ENCODE measurements around the gene CD2.
A peak's percentile ranks its signal among the peaks of the same experiment; 100 is the strongest.

The CD2 gene

DNA sequence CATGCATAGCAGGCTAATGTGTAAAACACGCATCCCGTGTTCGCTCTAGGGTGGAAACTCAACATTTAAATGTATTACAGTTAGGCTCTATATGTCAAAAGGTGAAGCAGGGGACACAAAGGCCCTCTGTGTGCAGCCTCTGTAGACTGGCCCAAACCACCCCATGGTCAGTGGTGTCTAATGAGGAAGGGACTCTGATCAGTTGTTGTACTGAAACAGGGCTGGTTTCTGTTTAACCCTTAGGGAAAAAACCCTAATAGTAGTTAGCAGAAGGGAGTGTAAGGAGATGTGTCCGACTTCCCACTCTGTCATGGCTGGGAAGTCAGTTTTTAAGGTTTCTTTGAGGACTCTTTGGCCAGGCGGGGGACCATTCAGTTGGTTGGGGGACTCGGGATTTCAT is 21.5 kb upstream of the CD2 start:
- no peak overlapping the region for H3K4me3 ChIP-seq (ENCODE audit: low read length)
- DNase-seq (ENCODE audit: low read depth): no peak
- TF ChIP-seq, protein P1, sequence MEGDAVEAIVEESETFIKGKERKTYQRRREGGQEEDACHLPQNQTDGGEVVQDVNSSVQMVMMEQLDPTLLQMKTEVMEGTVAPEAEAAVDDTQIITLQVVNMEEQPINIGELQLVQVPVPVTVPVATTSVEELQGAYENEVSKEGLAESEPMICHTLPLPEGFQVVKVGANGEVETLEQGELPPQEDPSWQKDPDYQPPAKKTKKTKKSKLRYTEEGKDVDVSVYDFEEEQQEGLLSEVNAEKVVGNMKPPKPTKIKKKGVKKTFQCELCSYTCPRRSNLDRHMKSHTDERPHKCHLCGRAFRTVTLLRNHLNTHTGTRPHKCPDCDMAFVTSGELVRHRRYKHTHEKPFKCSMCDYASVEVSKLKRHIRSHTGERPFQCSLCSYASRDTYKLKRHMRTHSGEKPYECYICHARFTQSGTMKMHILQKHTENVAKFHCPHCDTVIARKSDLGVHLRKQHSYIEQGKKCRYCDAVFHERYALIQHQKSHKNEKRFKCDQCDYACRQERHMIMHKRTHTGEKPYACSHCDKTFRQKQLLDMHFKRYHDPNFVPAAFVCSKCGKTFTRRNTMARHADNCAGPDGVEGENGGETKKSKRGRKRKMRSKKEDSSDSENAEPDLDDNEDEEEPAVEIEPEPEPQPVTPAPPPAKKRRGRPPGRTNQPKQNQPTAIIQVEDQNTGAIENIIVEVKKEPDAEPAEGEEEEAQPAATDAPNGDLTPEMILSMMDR (IDR thresholded peaks at IDR 0.05; ENCODE audit: insufficient read depth, low read depth, low read length, missing control alignments): no peak

DNA sequence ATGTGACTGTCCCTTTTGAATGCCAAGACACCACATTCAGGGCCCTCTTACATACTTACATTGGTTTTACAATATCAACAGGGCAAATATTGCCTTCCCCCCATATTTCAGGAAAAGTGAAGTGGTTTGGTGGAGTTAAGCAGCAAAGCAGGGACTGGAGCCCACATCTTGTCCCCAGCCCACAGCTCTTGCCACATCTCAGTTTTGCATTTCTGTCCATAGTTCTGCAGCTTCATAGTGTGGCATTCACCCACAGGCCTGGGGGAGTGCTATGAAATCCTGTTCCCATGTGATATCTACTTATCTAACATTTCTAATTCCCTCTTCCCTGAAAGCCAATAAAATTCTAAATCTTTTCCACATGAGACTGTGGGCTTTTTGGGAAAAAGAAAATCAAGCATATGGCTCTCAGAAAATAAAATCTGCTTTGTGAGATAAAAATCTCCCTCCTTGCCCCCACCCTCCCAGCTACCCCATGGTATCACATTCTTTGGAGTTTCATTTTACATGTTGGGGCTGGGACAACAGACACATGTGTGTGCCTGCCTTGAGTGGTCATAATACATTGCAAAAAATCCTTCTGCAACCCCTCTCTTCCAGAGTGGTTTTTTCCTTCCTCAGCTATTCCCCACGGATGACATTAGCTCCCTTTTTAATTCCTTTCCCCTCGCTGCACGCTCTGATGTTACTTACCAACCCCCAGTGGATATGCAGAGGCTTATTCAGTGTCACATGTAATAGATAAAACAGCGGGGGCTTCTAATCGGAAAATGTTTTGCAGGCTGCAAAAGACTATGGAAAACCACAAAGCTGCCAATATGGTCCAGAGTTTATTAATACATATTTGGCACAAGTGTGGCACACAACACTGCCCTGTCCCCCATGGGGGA is 20.5 kb upstream of the CD2 start:
- H3K4me3 ChIP-seq (ENCODE audit: low read length): no peak overlapping the region
- peak; percentile 24 for DNase-seq (ENCODE audit: low read depth)
- TF ChIP-seq, protein P1 (IDR thresholded peaks at IDR 0.05; ENCODE audit: insufficient read depth, low read depth, low read length, missing control alignments): no peak

DNA sequence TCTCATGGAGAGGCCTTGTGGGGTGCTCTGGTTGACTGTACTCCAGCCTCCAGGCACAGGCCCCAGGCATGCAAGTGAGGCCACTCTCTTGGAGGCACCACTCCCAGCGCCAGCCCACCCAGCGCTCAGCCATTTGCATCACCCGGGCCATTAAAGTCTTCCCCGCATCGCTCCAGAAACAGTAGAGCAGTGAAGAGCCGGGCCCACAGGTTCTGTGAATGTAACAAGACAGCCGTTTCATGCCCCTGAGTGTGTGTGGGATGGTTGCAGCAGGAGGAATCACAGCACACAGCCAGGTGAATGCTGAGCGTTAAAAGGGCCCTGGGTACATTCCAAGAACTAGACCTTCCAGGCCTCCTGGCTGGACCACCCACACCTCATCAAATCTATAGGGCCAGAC is 19.0 kb upstream of the CD2 start:
- TF ChIP-seq, protein P1 (IDR thresholded peaks at IDR 0.05; ENCODE audit: insufficient read depth, low read depth, low read length, missing control alignments): no peak
- no peak for DNase-seq (ENCODE audit: low read depth)
- H3K4me3 ChIP-seq (ENCODE audit: low read length): no peak overlapping the region

DNA sequence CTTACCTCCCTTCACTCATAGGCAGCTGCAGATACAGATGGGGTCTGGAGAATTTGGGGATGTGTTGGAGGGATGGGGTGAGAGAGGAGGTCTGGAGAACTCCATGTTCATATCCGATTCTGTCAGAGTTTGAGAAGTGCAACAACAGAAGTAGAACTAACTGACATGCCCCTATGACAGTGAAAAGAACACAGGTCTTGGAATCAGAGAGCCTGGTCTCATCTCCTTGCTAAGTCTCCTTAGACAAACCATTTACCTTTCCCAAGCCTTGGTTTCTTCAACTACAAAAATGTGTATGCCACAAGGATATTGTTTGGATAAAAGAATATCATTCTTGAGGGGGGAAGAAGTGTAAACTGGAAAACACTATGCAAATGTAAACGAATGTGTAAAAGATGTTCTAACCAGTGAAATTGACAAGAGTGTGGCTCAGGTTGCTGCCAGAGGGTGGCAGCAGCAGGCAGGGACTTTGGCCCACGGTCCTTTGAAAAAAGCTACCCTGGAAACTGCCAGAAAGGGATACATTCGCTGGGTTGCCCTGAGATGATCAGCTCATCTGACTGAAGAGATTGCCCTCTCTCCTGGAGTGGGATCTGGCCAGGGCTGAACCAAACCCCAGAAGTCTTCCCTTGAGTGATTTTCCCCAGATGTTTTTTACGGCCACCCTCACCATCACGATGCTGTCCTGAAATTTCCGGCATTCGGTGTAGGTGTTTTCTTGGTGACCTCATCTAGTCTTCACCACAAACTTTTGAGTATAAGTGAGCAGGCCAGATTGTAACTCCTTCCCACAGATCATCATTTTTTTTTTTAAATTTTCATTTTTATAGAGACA is 17.0 kb upstream of the CD2 start:
- DNase-seq (ENCODE audit: low read depth): peak; percentile 78
- H3K4me3 ChIP-seq (ENCODE audit: low read length): no peak overlapping the region
- TF ChIP-seq, protein P1 (IDR thresholded peaks at IDR 0.05; ENCODE audit: insufficient read depth, low read depth, low read length, missing control alignments): peak; percentile 95

DNA sequence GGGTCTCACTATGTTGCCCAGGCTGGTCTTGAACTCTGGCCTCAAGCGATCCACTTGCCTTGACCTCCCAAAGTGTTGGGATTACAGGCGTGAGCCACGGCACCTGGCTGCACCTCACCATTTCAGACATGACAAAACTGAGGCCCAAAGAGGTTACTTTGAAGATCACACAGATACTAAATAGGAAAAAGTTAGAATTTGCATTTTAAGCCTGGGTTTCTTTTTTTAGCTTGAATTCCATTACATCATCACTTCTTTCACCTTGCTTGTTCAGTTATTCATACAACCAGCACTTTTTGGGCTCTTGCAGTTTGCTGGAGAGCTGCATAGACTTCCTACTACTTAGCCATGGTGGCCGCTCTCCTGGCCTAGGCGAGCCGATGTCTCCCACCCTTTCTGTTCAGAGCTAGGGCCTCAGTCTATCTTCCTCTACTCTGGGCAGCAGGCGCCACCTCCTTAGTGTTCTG is 16.3 kb upstream of the CD2 start:
- no peak for DNase-seq (ENCODE audit: low read depth)
- H3K4me3 ChIP-seq (ENCODE audit: low read length): no peak overlapping the region
- TF ChIP-seq, protein P1 (IDR thresholded peaks at IDR 0.05; ENCODE audit: insufficient read depth, low read depth, low read length, missing control alignments): no peak

DNA sequence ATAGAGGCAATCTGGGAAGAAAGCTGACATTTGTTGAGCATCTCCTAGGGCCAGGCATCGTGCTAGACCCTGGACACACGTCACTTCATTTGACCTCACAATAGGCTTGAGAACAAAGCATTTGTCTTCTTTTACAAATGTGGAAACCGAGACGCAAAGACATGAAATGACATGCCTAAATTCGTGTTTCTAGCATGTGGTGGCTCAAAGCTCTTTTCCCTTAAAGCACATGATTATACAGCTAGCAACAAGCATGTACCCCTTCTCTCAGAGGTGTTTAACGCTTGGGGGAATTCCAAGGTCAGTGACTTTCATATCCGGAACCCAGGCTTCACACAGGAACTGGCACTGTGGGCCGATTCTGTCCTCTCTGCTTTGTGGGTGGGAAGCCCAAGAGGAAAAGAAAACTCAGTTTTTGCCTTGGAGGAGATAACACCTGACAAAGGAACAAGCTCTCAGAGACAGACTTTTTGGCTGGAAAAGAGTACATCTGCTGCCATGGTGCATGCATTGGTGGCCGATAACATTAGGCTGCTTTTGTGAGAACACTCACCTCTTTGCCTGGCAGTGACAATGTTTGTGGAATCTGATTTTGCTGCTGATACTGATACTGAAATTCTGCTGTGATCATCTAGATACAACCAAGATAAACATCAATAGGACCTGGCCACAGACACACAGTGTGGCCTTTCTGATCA is 15.4 kb upstream of the CD2 start:
- TF ChIP-seq, protein P1 (IDR thresholded peaks at IDR 0.05; ENCODE audit: insufficient read depth, low read depth, low read length, missing control alignments): no peak

More for the DNA sequence above, 15.4 kb upstream of the CD2 start:
- DNase-seq (ENCODE audit: low read depth): peak; percentile 78
- H3K4me3 ChIP-seq (ENCODE audit: low read length): no peak overlapping the region

Data from epithelial cell of esophagus (primary cell).